Adrenal gland (tissue), 12 donors: ENCODE data around the gene KCNMB4. TPM values are rescaled to one million over a fixed set of nuclear protein-coding genes. Genes with fewer than 3 reads are reported as not detected.

Experiments used
- DNase-seq, 7 donors: peaks; one replicate each; pipeline ENCODE4 v3.0.0-alpha.2; 2019 to 2020
- H3K27ac ChIP-seq, 5 donors: fragments of 200-600 bp; sonication (generic) in 4 of 5; 1 replicate in 3 of 5; 2 replicates in 2 of 5; pipeline versions ENCODE4 v1.5.1 to v1.8.0; 2016 to 2020; ENCODE audit warnings: mild to moderate bottlenecking in 1 of 5
- H3K27me3 ChIP-seq: fragments of 200-600 bp; 2 replicates; pipeline ENCODE4 v1.8.0; 2021
- H3K36me3 ChIP-seq, 2 donors: fragments of 200-600 bp; replicated peaks in 1 of 2; 1 replicate in 1 of 2; 2 replicates in 1 of 2; pipeline versions ENCODE4 v1.5.1 to v1.8.0; 2018 to 2022
- H3K4me1 ChIP-seq, 2 donors: fragments of 200-600 bp; replicated peaks in 1 of 2; 1 replicate in 1 of 2; 2 replicates in 1 of 2; pipeline versions ENCODE4 v1.5.1 to v1.8.0; 2018 to 2021
- H3K4me3 ChIP-seq, 4 donors: fragments of 200-600 bp; sonication (generic) in 3 of 4; one replicate each; pipeline ENCODE4 v1.5.1; 2016 to 2018
- H3K9me3 ChIP-seq, 3 donors: fragments of 200-600 bp; sonication (generic) in 1 of 3; replicated peaks in 1 of 3; 1 replicate in 2 of 3; 2 replicates in 1 of 3; pipeline versions ENCODE4 v1.5.1 to v1.8.0; 2016 to 2021
- POLR2A ChIP-seq, 2 donors: fragments of 450-650 bp; IDR thresholded peaks; one replicate each; pipeline ENCODE4 v1.6.1; 2017; ENCODE audit warnings: antibody characterized with exemption in 2 of 2, mild to moderate bottlenecking in 2 of 2, moderate library complexity in 1 of 2
- WGBS, 4 donors: extraction: QIAGEN DNeasy Blood & Tissue Kit in 2 of 4; methylation state at CpG; one replicate each; pipeline versions ENCODE4 v1.1.5 to v1.1.7; 2013 to 2017; 5-methylcytosine and 5-hydroxymethylcytosine counted together
- intact Hi-C, 2 donors: fragments of 100-400 bp; cut with DNase I; formaldehyde crosslinking; loops; one replicate each; pipeline versions ENCODE4 v1.14.1 to v1.15.0; 2022 to 2023
- polyA plus RNA-seq, 3 donors: library from polyadenylated mRNA; stranded (reverse); fragments of 200-250 nt in 2 of 3; fragments of 350-450 nt in 1 of 3; fragmentation: Illumina TruSeq in 1 of 3; extraction: RNeasy Lipid Tissue Mini Kit (QIAGEN cat#74804) in 1 of 3; gene quantifications; one replicate each; pipeline ENCODE4 v1.2.3, GENCODE V29; 2013 to 2014
- total RNA-seq, 9 donors: library from RNA; depleted of rRNA in 4 of 9; stranded (reverse); fragments of >200 nt in 4 of 9; fragments of 120-200 nt in 1 of 9; fragmentation: NEBNext Ultra II Directional in 1 of 9; extraction: Animal tissue kit (Norgen Biotek cat#: 25700) in 1 of 9; gene quantifications; one replicate each; pipeline versions ENCODE4 v1.1.0 to v1.2.4, GENCODE V29; 2013 to 2023
- TF ChIP-seq, protein P1 (sequence below), 6 experiments: fragments of 450-650 bp in 4 of 6; fragments of 200-600 bp in 2 of 6; sonication (generic) in 1 of 6; IDR thresholded peaks; 1 replicate in 5 of 6; 2 replicates in 1 of 6; pipeline versions ENCODE4 v1.5.1 to v1.8.0; 2016 to 2021; ENCODE audit warnings: antibody characterized with exemption in 6 of 6, mild to moderate bottlenecking in 2 of 6, moderate library complexity in 1 of 6
- donor health status: healthy with polysubstance abuse.
- donor health status: Bipolar disorder and iron deficiency.
- donor health status: DM: yes; HTN: yes; CAD: no.
- donor health status: DM: no; HTN: no; CAD: no.
- donor health status: DM: no; HTN: no; CAD: no.
- donor health status: DM: yes; HTN: yes; CAD: no.

KCNMB4 gene
- total and polyA plus RNA-seq, 12 donors = 2.2 to 23.3 (median 8.8) TPM

DNA sequence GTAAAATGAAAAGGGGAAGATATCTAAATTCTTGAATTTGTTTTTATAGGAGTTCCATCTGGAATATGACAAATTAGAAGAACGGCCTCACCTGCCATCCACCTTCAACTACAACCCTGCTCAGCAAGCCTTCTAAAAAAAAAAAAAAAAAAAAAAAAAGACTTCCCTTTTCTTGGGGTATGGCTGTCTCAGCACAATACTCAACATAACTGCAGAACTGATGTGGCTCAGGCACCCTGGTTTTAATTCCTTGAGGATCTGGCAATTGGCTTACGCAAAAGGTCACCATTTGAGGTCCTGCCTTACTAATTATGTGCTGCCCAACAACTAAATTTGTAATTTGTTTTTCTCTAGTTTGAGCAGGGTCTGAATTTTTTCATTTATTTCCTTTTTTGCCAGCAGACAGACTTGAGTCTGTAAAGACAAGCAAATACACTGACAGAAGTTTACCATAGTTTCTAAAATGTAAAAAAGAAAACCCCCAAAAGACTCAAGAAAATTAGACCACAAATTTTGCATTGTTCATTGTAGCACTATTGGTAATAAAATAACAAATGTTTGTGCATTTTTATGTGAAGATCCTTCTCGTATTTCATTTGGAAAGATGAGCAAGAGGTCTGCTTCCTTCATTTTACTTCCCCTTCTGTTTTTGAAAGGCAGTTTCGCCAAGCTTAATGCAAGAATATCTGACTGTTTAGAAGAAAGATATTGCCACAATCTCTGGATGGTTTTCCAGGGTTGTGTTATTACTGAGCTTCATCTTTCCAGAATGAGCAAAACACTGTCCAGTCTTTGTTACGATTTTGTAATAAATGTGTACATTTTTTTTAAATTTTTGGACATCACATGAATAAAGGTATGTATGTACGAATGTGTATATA is 12.1 kb upstream of the KCNMB4 start:
- peaks cover 0 to 9% of the 10 kb centered on the region in 2 donors for H3K36me3 ChIP-seq
- DNase-seq = no peak
- H3K27ac ChIP-seq = no peak overlapping the region
- no peaks in the 10 kb centered on the region for H3K9me3 ChIP-seq
- 86 to 91% (median 88%) methylated on average over 6 of the region's 6 CpGs for WGBS, 4 donors
- TF ChIP-seq, protein P1, sequence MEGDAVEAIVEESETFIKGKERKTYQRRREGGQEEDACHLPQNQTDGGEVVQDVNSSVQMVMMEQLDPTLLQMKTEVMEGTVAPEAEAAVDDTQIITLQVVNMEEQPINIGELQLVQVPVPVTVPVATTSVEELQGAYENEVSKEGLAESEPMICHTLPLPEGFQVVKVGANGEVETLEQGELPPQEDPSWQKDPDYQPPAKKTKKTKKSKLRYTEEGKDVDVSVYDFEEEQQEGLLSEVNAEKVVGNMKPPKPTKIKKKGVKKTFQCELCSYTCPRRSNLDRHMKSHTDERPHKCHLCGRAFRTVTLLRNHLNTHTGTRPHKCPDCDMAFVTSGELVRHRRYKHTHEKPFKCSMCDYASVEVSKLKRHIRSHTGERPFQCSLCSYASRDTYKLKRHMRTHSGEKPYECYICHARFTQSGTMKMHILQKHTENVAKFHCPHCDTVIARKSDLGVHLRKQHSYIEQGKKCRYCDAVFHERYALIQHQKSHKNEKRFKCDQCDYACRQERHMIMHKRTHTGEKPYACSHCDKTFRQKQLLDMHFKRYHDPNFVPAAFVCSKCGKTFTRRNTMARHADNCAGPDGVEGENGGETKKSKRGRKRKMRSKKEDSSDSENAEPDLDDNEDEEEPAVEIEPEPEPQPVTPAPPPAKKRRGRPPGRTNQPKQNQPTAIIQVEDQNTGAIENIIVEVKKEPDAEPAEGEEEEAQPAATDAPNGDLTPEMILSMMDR (IDR thresholded peaks at IDR 0.05) = no peak
- TF ChIP-seq POLR2A (IDR thresholded peaks at IDR 0.05) = no peak
- no peak overlapping the region for H3K4me3 ChIP-seq
- intact Hi-C loops = no loop called here
- no peaks in the 10 kb centered on the region for H3K4me1 ChIP-seq
- no peaks in the 10 kb centered on the region for H3K27me3 ChIP-seq

DNA sequence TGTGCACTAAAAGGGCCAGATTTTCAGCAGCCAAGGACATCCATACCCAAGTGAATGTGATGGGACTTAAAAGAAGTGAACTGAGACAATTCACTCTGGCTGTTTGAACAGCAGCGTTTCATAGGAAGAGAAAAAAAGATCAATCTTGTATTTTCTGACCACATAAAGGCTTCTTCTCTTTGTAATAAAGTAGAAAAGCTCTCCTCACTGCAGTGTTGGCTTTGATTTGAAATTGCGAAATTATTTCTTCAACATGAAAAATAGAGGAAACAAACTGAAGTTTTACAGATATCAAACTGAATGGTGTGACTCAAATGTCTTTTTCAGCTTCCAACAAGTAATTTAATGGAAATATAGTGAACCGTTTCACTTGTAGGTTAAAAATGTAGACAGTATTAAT is 11.3 kb upstream of the KCNMB4 start:
- peaks cover 0 to 9% of the 10 kb centered on the region in 2 donors for H3K36me3 ChIP-seq
- intact Hi-C loops = no loop called here
- H3K9me3 ChIP-seq = no peaks in the 10 kb centered on the region
- no peak overlapping the region for H3K27ac ChIP-seq
- WGBS, 4 donors = 47 to 66% (median 50%) methylated on average over 3 of the region's 3 CpGs
- TF ChIP-seq, protein P1 (IDR thresholded peaks at IDR 0.05) = no peak
- no peak for TF ChIP-seq POLR2A (IDR thresholded peaks at IDR 0.05)
- no peak overlapping the region for H3K4me3 ChIP-seq
- no peaks in the 10 kb centered on the region for H3K4me1 ChIP-seq
- no peak for DNase-seq
- H3K27me3 ChIP-seq = no peaks in the 10 kb centered on the region

DNA sequence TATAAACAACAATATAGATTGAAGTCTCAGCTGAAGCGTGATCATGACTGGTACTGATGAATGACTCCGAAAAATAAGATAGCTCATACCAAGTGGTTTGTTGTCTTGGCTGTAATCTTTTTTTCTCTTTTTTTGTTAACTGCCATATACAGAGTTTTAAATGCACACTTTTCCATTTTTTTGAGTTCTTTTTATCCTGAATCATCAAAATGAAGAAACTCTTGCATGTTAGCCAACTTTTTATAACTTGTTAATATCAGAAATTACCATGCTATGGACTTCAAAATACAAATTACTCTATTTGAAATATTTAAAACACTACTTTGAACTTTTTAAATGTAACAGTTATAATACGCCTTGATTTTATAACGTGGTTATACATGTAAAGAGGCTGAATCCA is 10.1 kb upstream of the KCNMB4 start:
- TF ChIP-seq POLR2A (IDR thresholded peaks at IDR 0.05) = no peak
- TF ChIP-seq, protein P1 (IDR thresholded peaks at IDR 0.05) = no peak
- no peak for DNase-seq
- no peak overlapping the region for H3K27ac ChIP-seq
- H3K4me1 ChIP-seq = no peaks in the 10 kb centered on the region
- intact Hi-C loops = no loop called here
- no peak overlapping the region for H3K4me3 ChIP-seq
- H3K9me3 ChIP-seq = no peaks in the 10 kb centered on the region
- 93 to 97% (median 97%) methylated on average over 4 of the region's 4 CpGs for whole genome bisulfite sequencing, 4 donors
- peaks cover 0 to 9% of the 10 kb centered on the region in 2 donors for H3K36me3 ChIP-seq
- H3K27me3 ChIP-seq = no peaks in the 10 kb centered on the region

DNA sequence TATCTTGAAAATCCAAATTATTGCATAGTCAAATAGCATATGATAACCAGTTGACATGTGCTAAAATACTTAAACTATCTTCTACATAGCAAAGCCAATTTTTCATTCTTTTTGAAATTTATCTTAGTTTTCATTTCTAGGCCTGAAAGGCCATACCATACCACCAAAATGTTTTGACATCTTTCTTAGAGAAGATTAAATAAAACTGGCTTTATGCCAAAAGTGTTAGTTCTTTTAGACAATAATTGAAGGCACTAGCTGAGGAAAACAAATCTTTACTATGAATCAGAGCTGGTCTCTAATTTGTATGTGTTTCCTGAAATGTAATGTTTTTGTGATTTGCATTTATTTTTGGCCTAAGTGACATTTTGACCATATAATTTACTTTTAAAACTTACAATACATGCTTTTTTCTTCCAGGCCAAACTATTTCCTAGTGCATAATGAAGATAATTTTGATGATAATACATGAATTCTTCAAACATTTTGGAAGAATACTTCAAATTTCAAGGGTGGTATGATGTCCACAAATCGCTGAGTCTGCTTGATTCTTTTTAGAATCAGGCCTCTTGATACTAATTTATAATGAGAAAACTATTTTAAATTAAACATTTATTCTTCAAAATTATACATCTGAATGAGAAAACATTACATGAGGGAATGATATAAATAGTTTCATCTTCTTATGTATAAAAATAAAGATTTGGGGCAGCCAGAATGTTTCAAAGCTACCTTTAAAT is 6.5 kb upstream of the KCNMB4 start:
- H3K4me1 ChIP-seq = no peaks in the 10 kb centered on the region
- 96 to 100% (median 98%) methylated on average over 1 of the region's 1 CpG for WGBS, 4 donors
- DNase-seq = no peak
- H3K36me3 ChIP-seq = no peaks in the 10 kb centered on the region
- intact Hi-C loops = loop anchor here in 1 of 2 donors (10.0 kb wide), 1 partner anchor 465 kb away; no protein-coding TSS in a partner anchor
- no peak overlapping the region for H3K4me3 ChIP-seq
- no peak for TF ChIP-seq POLR2A (IDR thresholded peaks at IDR 0.05)
- TF ChIP-seq, protein P1 (IDR thresholded peaks at IDR 0.05) = no peak
- H3K27ac ChIP-seq = no peak overlapping the region
- no peaks in the 10 kb centered on the region for H3K9me3 ChIP-seq
- no peaks in the 10 kb centered on the region for H3K27me3 ChIP-seq
